ENCODE data around the gene TCHP. TPM values are rescaled to one million over a fixed set of nuclear protein-coding genes. Genes with fewer than 3 reads are reported as not detected.

TCHP gene
- total RNA-seq, 1 donor from 2014 or later = 31.1 TPM

- H3K4me3 Mint-ChIP-seq = no peak overlapping the region
- H3K4me1 Mint-ChIP-seq (ENCODE audit: low read depth) = no peaks in the 10 kb centered on the region
- DNase-seq (ENCODE audit: low spot score) = no peak
- H3K36me3 Mint-ChIP-seq (ENCODE audit: low read depth) = peaks cover 47% of the 10 kb centered on the region
- H3K9me3 Mint-ChIP-seq = no peaks in the 10 kb centered on the region
- no peak overlapping the region for H3K27ac Mint-ChIP-seq
- H3K27me3 Mint-ChIP-seq (ENCODE audit: insufficient read depth) = no peaks in the 10 kb centered on the region
- intact Hi-C loops (cut with micrococcal nuclease) = no loop called here
Measured at GRCh38 chr12:109937371-109937770, 37.3 kb downstream of the TCHP start.

DNA sequence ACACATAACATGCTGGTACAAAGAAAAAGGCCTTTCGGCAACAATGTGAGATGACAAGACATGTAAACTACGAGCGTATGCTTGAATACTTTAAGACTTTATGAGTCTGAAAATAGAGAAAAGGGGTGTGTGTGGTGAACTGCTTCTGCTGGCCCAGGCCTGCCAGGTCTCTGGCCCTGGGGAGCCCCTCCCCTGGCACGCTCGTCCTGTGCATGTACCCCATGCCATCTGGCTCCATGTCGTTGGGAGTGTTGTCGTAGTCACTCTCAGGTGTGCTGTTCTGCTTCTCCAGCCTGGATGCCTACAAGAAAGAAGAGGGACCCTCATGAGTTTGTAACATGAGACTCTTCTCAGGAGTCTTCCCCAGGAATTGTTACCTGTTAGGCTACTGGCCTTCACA is 38.9 kb downstream of the TCHP start:
- Mint-ChIP-seq H3K36me3 (ENCODE audit: low read depth) (peaks cover 38% of the 10 kb centered on the region), H3K27ac (no peak overlapping the region)

DNA sequence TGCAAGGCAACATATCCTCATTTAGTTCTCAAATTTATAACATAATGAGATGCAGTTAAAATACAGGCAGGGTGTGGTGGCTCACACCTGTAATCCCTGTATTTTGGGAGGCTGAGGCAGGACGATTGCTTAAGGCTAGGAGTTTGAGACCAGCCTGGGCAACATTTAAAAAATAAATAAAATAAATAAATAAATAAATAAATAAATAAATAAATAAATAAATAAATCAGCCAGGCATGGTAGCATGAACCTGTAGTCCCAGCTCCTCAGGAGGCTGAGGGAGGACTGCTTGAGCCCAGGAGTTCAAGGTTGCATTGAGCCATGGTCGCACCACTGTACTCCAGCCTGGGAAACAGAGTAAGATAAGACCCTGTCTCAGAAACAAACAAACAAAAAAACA is 39.4 kb downstream of the TCHP start:
- Mint-ChIP-seq H3K4me1 (ENCODE audit: low read depth) (no peaks in the 10 kb centered on the region), H3K4me3 (no peak overlapping the region), H3K27me3 (ENCODE audit: insufficient read depth) (no peaks in the 10 kb centered on the region), H3K9me3 (no peaks in the 10 kb centered on the region), H3K27ac (no peak overlapping the region), H3K36me3 (ENCODE audit: low read depth) (peaks cover 35% of the 10 kb centered on the region)
- intact Hi-C loops (cut with micrococcal nuclease) = no loop called here
- no peak for DNase-seq (ENCODE audit: low spot score)

More for the DNA sequence above, 38.9 kb downstream of the TCHP start:
- no peaks in the 10 kb centered on the region for H3K9me3 Mint-ChIP-seq
- H3K4me3 Mint-ChIP-seq = no peak overlapping the region
- no peaks in the 10 kb centered on the region for H3K4me1 Mint-ChIP-seq (ENCODE audit: low read depth)
- DNase-seq (ENCODE audit: low spot score) = no peak
- intact Hi-C loops (cut with micrococcal nuclease) = no loop called here
- H3K27me3 Mint-ChIP-seq (ENCODE audit: insufficient read depth) = no peaks in the 10 kb centered on the region

GRCh38 chr12:109940339-109940923 is 40.4 kb downstream of the TCHP start:
- intact Hi-C loops (cut with micrococcal nuclease) = no loop called here
- no peaks in the 10 kb centered on the region for H3K4me1 Mint-ChIP-seq (ENCODE audit: low read depth)
- no peaks in the 10 kb centered on the region for H3K9me3 Mint-ChIP-seq
- DNase-seq (ENCODE audit: low spot score) = no peak
- no peak overlapping the region for H3K4me3 Mint-ChIP-seq
- no peak overlapping the region for H3K27ac Mint-ChIP-seq
- H3K36me3 Mint-ChIP-seq (ENCODE audit: low read depth) = peaks cover 35% of the 10 kb centered on the region
- no peaks in the 10 kb centered on the region for H3K27me3 Mint-ChIP-seq (ENCODE audit: insufficient read depth)

DNA sequence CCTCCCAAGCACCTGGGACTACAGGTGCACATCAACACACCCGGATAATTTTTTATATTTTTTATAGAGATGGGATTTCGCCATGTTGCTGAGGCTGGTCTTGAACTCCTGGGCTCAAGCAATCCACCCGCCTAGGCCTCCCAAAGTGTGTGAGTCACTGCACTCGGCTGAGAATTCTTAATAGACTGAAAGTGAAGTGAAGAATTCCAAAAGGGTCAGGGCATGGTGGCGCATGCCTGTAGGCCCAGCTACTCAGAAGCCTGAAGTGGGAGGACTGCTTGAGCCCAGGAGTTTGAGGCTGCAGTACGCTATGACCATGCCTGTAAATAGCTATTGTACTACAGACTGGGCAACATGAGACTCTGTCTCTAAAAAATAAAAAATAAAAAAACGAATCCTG is 43.7 kb downstream of the TCHP start:
- H3K27me3 Mint-ChIP-seq (ENCODE audit: insufficient read depth) = no peaks in the 10 kb centered on the region
- no peak overlapping the region for H3K4me3 Mint-ChIP-seq
- H3K36me3 Mint-ChIP-seq (ENCODE audit: low read depth) = peaks cover 35% of the 10 kb centered on the region
- intact Hi-C loops (cut with micrococcal nuclease) = no loop called here
- DNase-seq (ENCODE audit: low spot score) = no peak
- no peak overlapping the region for H3K27ac Mint-ChIP-seq
- H3K4me1 Mint-ChIP-seq (ENCODE audit: low read depth) = peaks cover 26% of the 10 kb centered on the region
- H3K9me3 Mint-ChIP-seq = no peaks in the 10 kb centered on the region

- DNase-seq (ENCODE audit: low spot score) = no peak
Measured at GRCh38 chr12:109944561-109945359, 44.7 kb downstream of the TCHP start.

GRCh38 chr12:109946505-109946904 is 46.4 kb downstream of the TCHP start:
- intact Hi-C loops (cut with micrococcal nuclease) = no loop called here
- Mint-ChIP-seq H3K4me3 (peak overlapping the region; percentile 12), H3K4me1 (ENCODE audit: low read depth) (peaks cover 27% of the 10 kb centered on the region), H3K36me3 (ENCODE audit: low read depth) (peaks cover 33% of the 10 kb centered on the region), H3K9me3 (no peaks in the 10 kb centered on the region), H3K27me3 (ENCODE audit: insufficient read depth) (no peaks in the 10 kb centered on the region), H3K27ac (peak overlapping the region; percentile 64)
- no peak for DNase-seq (ENCODE audit: low spot score)

More at GRCh38 chr12:109944561-109945359, 44.7 kb downstream of the TCHP start:
- Mint-ChIP-seq H3K9me3 (no peaks in the 10 kb centered on the region), H3K4me3 (no peak overlapping the region), H3K36me3 (ENCODE audit: low read depth) (peaks cover 32% of the 10 kb centered on the region), H3K27ac (no peak overlapping the region), H3K27me3 (ENCODE audit: insufficient read depth) (no peaks in the 10 kb centered on the region), H3K4me1 (ENCODE audit: low read depth) (peaks cover 27% of the 10 kb centered on the region)
- intact Hi-C loops (cut with micrococcal nuclease) = no loop called here

GRCh38 chr12:109946913-109947312 is 46.8 kb downstream of the TCHP start:
- Mint-ChIP-seq H3K4me1 (ENCODE audit: low read depth) (peaks cover 27% of the 10 kb centered on the region), H3K27me3 (ENCODE audit: insufficient read depth) (no peaks in the 10 kb centered on the region), H3K4me3 (peak overlapping the region; percentile 12), H3K36me3 (ENCODE audit: low read depth) (peaks cover 37% of the 10 kb centered on the region), H3K27ac (peak overlapping the region; percentile 64), H3K9me3 (no peaks in the 10 kb centered on the region)
- intact Hi-C loops (cut with micrococcal nuclease) = no loop called here
- DNase-seq (ENCODE audit: low spot score) = no peak

GRCh38 chr12:109947521-109947920 is 47.4 kb downstream of the TCHP start:
- DNase-seq (ENCODE audit: low spot score) = no peak
- no peak overlapping the region for H3K4me3 Mint-ChIP-seq
- intact Hi-C loops (cut with micrococcal nuclease) = no loop called here
- no peaks in the 10 kb centered on the region for H3K27me3 Mint-ChIP-seq (ENCODE audit: insufficient read depth)
- H3K4me1 Mint-ChIP-seq (ENCODE audit: low read depth) = peaks cover 31% of the 10 kb centered on the region
- H3K9me3 Mint-ChIP-seq = no peaks in the 10 kb centered on the region
- H3K27ac Mint-ChIP-seq = peak overlapping the region; percentile 64
- peaks cover 43% of the 10 kb centered on the region for H3K36me3 Mint-ChIP-seq (ENCODE audit: low read depth)

GRCh38 chr12:109948368-109948767 is 48.3 kb downstream of the TCHP start:
- no peak overlapping the region for H3K4me3 Mint-ChIP-seq
- no peak for DNase-seq (ENCODE audit: low spot score)
- no peaks in the 10 kb centered on the region for H3K9me3 Mint-ChIP-seq
- peaks cover 49% of the 10 kb centered on the region for H3K36me3 Mint-ChIP-seq (ENCODE audit: low read depth)
- H3K27me3 Mint-ChIP-seq (ENCODE audit: insufficient read depth) = no peaks in the 10 kb centered on the region
- intact Hi-C loops (cut with micrococcal nuclease) = no loop called here
- H3K27ac Mint-ChIP-seq = peak overlapping the region; percentile 35
- peaks cover 38% of the 10 kb centered on the region for H3K4me1 Mint-ChIP-seq (ENCODE audit: low read depth)

DNA sequence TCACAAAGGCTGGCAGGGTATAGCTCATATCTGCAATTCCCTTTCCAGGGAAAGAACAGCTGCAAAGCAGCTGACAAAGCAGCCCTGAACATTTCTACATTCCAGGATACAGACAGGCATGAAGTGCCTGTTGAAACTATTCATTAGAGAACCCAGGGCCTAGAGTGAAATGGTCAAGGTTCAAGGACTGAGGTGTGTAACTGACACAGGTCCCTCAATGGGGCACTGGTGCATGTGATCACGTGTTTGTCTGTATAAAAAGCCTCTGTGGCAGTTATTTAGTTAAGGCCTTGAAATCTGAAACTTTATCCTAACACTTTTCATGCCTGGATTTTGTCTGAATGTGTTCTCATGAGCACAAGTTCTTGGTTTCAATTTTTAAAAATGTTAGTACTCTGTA is 49.0 kb downstream of the TCHP start:
- Mint-ChIP-seq H3K27ac (no peak overlapping the region), H3K9me3 (no peaks in the 10 kb centered on the region), H3K4me3 (no peak overlapping the region), H3K36me3 (ENCODE audit: low read depth) (peaks cover 55% of the 10 kb centered on the region), H3K4me1 (ENCODE audit: low read depth) (peaks cover 41% of the 10 kb centered on the region), H3K27me3 (ENCODE audit: insufficient read depth) (no peaks in the 10 kb centered on the region)
- no peak for DNase-seq (ENCODE audit: low spot score)
- intact Hi-C loops (cut with micrococcal nuclease) = no loop called here

GRCh38 chr12:109950625-109951024 is 50.6 kb downstream of the TCHP start:
- Mint-ChIP-seq H3K36me3 (ENCODE audit: low read depth) (peaks cover 61% of the 10 kb centered on the region), H3K9me3 (no peaks in the 10 kb centered on the region), H3K4me1 (ENCODE audit: low read depth) (peaks cover 41% of the 10 kb centered on the region), H3K27ac (no peak overlapping the region), H3K4me3 (no peak overlapping the region), H3K27me3 (ENCODE audit: insufficient read depth) (no peaks in the 10 kb centered on the region)
- no peak for DNase-seq (ENCODE audit: low spot score)
- intact Hi-C loops (cut with micrococcal nuclease) = no loop called here

DNA sequence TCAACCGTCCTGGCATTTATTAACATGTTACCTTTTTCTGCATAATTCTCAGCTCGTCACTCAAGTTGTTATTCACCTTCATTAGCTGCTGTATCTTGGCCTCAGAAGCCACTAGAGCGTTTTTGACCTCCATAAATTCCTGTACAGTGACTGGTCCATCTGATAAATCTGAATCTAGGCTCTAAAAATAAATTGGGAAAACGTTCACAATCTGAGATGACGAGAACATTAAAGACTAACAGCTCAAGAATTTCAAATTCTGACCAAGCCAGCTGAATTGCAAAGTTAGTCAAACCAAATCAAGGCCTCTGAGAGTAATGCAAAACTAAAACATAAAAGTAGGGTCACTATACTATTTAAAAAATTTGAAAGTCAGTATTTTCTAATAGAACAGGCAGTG is 51.1 kb downstream of the TCHP start:
- Mint-ChIP-seq H3K9me3 (no peaks in the 10 kb centered on the region), H3K4me1 (ENCODE audit: low read depth) (peaks cover 41% of the 10 kb centered on the region), H3K27ac (no peak overlapping the region), H3K36me3 (ENCODE audit: low read depth) (peaks cover 64% of the 10 kb centered on the region), H3K4me3 (no peak overlapping the region), H3K27me3 (ENCODE audit: insufficient read depth) (no peaks in the 10 kb centered on the region)
- no peak for DNase-seq (ENCODE audit: low spot score)
- intact Hi-C loops (cut with micrococcal nuclease) = no loop called here

Data from activated T-helper 1 cell treated with anti-CD3 and anti-CD28 coated beads, Interleukin-12 subunit alpha, Interleukin-12 subunit beta, Interleukin-2, Interleukin-4 antibody, amounts not matched to agents 30 ng/mL and 10 ng/mL and 1 ng/mL, durations not matched to agents 14 hours and 24 hours and 36 hours (primary cell).